Activated T-helper 1 cell treated with anti-CD3 and anti-CD28 coated beads, Interleukin-2, amount 50 U/mL, for 16 hours (primary cell): ENCODE data around the gene HOXA7.

Experiments
- DNase-seq, 2 donors: peaks; one replicate each; pipeline ENCODE4 v3.0.0-alpha.2; 2020; ENCODE audit warnings: low read depth in 1 of 2, low spot score in 1 of 2

HOXA7 gene

GRCh38 chr7:27160546-27161213, 4.2 kb upstream of the HOXA7 start:
- peak; percentile 78 to 80 for DNase-seq

- no peak for DNase-seq
These were observed 3.7 kb upstream of the HOXA7 start for GRCh38 chr7:27160145-27160545.

GRCh38 chr7:27159266-27160144, 3.0 kb upstream of the HOXA7 start:
- no peak for DNase-seq

- DNase-seq: no peak
These were observed 2.2 kb upstream of the HOXA7 start for GRCh38 chr7:27158436-27159265.

GRCh38 chr7:27157702-27158431, 1.4 kb upstream of the HOXA7 start:
- DNase-seq: no peak

GRCh38 chr7:27156916-27157701, 634 bp upstream of the HOXA7 start:
- DNase-seq: no peak

- no peak for DNase-seq
These were observed 513 bp downstream of the HOXA7 start for GRCh38 chr7:27155816-27156507.

GRCh38 chr7:27154901-27155815, 1.3 kb downstream of the HOXA7 start:
- no peak for DNase-seq

GRCh38 chr7:27154369-27154768, 2.1 kb downstream of the HOXA7 start:
- DNase-seq: no peak

- DNase-seq: no peak
These were observed 2.9 kb downstream of the HOXA7 start for GRCh38 chr7:27153526-27153925.

GRCh38 chr7:27152816-27153442, 3.5 kb downstream of the HOXA7 start:
- DNase-seq: no peak

- DNase-seq: no peak
These were observed 4.3 kb downstream of the HOXA7 start, which contains the start of gene HOXA3 for GRCh38 chr7:27151931-27152815. HOXA3 (minus strand) TSS chr7:27152583; CDS start chr7:27110640, 41,943 bp downstream.

GRCh38 chr7:27151341-27151930, 5.0 kb downstream of the HOXA7 start:
- DNase-seq: no peak

GRCh38 chr7:27150568-27151340, 5.7 kb downstream of the HOXA7 start:
- no peak for DNase-seq

GRCh38 chr7:27149842-27150567, 6.5 kb downstream of the HOXA7 start:
- no peak for DNase-seq
